ENCODE results near the gene CTNNA2.

GRCh38 chr2:80545420-80546210 lies 1032.8 kb downstream of the CTNNA2 start:
- TF ChIP-seq EZH2phosphoT487 (IDR thresholded peaks at IDR 0.05; ENCODE audit: borderline replicate concordance, low read depth) (no peak), FOXM1 (IDR thresholded peaks at IDR 0.05; ENCODE audit: low read depth) (no peak), CTCF (IDR thresholded peaks at IDR 0.05) (no peak), EP300 (IDR thresholded peaks at IDR 0.05; ENCODE audit: borderline replicate concordance in 1 of 2, low read depth in 1 of 2, low read length in 1 of 2) (no peak), POLR2AphosphoS5 (IDR thresholded peaks at IDR 0.05; ENCODE audit: low read depth, low read length) (no peak)

Data from SK-N-SH (cell line).